Aorta (tissue), 5 donors: ENCODE results near the gene GPC5. TPM values are rescaled to one million over a fixed set of nuclear protein-coding genes. Genes with fewer than 3 reads are reported as not detected.

Experiments
- ATAC-seq: fragments of 200-7000 bp; cut with Tn5 transposase; one replicate; pipeline ENCODE4 v1.9.1; 2022; ENCODE audit warnings: moderate library complexity; ENCODE audit not compliant: low FRiP score
- DNase-seq, 2 donors: peaks; one replicate each; pipeline ENCODE4 v3.0.0-alpha.2; 2020
- H3K27ac ChIP-seq, 2 donors: one replicate each; pipeline ENCODE4 v1.5.1; 2013; ENCODE audit warnings: low read length in 2 of 2, mild to moderate bottlenecking in 2 of 2, moderate library complexity in 2 of 2, control low read depth in 1 of 2, inconsistent platforms in 1 of 2, low read depth in 1 of 2
- H3K27me3 ChIP-seq, 2 donors: one replicate each; pipeline ENCODE4 v1.6.1; 2013; ENCODE audit warnings: control low read depth in 1 of 2, low read length in 1 of 2, mild to moderate bottlenecking in 1 of 2, moderate library complexity in 1 of 2; ENCODE audit not compliant: insufficient read depth in 2 of 2, control insufficient read depth in 1 of 2
- H3K36me3 ChIP-seq, 2 donors: one replicate each; pipeline ENCODE4 v1.6.1; 2013; ENCODE audit warnings: control low read depth in 1 of 2, low read length in 1 of 2, mild to moderate bottlenecking in 1 of 2; ENCODE audit not compliant: insufficient read depth in 2 of 2, control insufficient read depth in 1 of 2
- H3K4me1 ChIP-seq, 2 donors: one replicate each; pipeline ENCODE4 v1.6.1; 2013; ENCODE audit warnings: low read length in 2 of 2, control low read depth in 1 of 2, mild to moderate bottlenecking in 1 of 2, moderate library complexity in 1 of 2; ENCODE audit not compliant: insufficient read depth in 2 of 2, control insufficient read depth in 1 of 2
- H3K4me3 ChIP-seq, 2 donors: one replicate each; pipeline ENCODE4 v1.5.1; 2013; ENCODE audit warnings: low read length in 2 of 2, control low read depth in 1 of 2, mild to moderate bottlenecking in 1 of 2
- H3K9me3 ChIP-seq: one replicate; pipeline ENCODE4 v1.6.1; 2013; ENCODE audit warnings: mild to moderate bottlenecking, low read length; ENCODE audit not compliant: control insufficient read depth
- WGBS, 2 donors: extraction: QIAGEN DNeasy Blood & Tissue Kit; methylation state at CpG; one replicate each; pipeline ENCODE4 v1.1.7; 2013; 5-methylcytosine and 5-hydroxymethylcytosine counted together
- intact Hi-C, 2 donors: fragments of 100-400 bp; cut with DNase I; formaldehyde crosslinking; loops; one replicate each; pipeline versions ENCODE4 v1.14.2 to v1.15.0; 2022
- polyA plus RNA-seq, 2 donors: library from polyadenylated mRNA; stranded (reverse); fragments of 200-250 nt; gene quantifications; one replicate each; pipeline ENCODE4 v1.2.3, GENCODE V29; 2013
- total RNA-seq, 2 donors: library from RNA; stranded (reverse); fragmentation: NEBNext Ultra II Directional; extraction: Animal tissue kit (Norgen Biotek cat#: 25700); gene quantifications; one replicate each; pipeline ENCODE4 v1.2.1, GENCODE V29; 2021
- donor health status: healthy with polysubstance abuse.
- donor health status: Bipolar disorder and iron deficiency.
- donor health status: DM: no; HTN: no; CAD: no.
- donor health status: DM: no; HTN: no; CAD: no.
- donor health status: DM: yes; HTN: yes; CAD: no.

The GPC5 gene
- total and polyA plus RNA-seq, 4 donors: 0.97 to 1.5 TPM; not detected in 2

DNA sequence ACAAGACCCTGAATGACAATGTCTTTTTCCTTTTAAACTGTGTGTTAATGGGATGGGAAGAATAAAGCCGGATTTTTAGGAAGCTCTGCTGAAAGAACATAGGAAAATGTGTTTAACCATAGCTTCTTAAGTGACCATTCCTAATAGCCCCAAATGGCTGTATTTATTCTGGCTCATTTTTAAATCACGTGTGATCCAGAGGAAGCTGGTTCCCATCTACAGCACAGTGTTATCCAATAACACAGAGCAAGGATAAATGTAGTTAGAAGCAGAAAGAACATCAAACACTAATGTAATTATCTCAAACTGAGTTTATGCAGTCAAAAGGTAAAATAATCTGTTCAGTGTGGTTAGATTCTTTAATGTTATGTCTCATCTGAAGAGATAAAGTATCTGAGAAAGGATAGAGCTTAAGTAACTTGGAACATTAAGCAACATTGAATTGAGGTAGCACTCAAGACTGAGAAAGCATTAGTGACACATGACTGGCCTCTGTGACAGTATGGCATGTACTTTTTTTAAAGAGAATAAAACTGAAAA is 853.3 kb downstream of the GPC5 start:
- DNase-seq: no peak
- intact Hi-C loops: no loop called here
- H3K27ac ChIP-seq: no peak overlapping the region
- H3K4me1 ChIP-seq: no peaks in the 10 kb centered on the region
- no peak overlapping the region for H3K4me3 ChIP-seq
- no peak for ATAC-seq
- no peaks in the 10 kb centered on the region for H3K36me3 ChIP-seq
- 33 to 34% methylated on average over 2 of the region's 2 CpGs for WGBS, 2 donors
- no peaks in the 10 kb centered on the region for H3K27me3 ChIP-seq
- H3K9me3 ChIP-seq: no peaks in the 10 kb centered on the region

DNA sequence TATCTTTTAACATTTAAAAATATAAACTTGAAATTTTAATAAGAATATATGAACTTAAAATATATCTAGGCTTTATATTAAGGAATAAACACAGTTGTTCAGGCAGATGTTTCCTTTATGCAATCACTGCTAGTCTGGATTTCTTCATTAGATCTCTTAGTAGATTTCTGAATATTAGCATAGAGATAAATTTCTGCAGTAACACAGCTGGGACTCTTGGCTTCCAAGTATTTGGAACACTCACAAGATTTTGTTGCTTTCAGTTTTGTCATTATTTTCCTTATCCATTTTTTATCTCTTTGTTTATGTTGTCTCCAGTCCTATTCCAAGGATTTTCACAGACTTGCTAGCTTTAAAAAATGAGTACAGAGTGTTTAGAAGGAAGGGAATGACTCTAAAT is 857.1 kb downstream of the GPC5 start:
- Histone ChIP-seq H3K9me3 (no peaks in the 10 kb centered on the region), H3K27me3 (no peaks in the 10 kb centered on the region), H3K4me1 (no peaks in the 10 kb centered on the region), H3K4me3 (no peak overlapping the region), H3K27ac (no peak overlapping the region), H3K36me3 (no peaks in the 10 kb centered on the region)
- DNase-seq (no peak), ATAC-seq (no peak)
- intact Hi-C loops: no loop called here

DNA sequence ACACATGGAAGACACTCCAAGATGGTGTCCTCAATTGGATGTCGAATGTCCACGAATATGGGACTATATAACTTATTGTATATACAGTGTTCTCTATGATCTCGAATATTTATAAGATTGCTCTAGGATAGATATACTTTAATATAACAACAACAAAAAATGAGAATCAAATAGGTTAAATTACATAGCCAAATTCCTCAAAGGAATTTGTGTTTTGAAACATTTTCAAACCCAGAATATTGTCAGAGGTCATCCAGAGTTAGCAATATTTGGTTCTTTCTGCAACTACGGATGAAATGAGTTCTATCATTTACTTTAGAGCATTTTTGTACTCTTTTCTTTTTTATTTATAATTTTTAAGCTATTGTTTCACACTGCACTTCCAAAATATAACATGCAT is 857.8 kb downstream of the GPC5 start:
- WGBS, 2 donors: 86 to 88% methylated on average over 4 of the region's 4 CpGs
- no peak for DNase-seq
- Histone ChIP-seq H3K4me3 (no peak overlapping the region), H3K4me1 (no peaks in the 10 kb centered on the region), H3K9me3 (no peaks in the 10 kb centered on the region), H3K27ac (no peak overlapping the region), H3K36me3 (no peaks in the 10 kb centered on the region), H3K27me3 (no peaks in the 10 kb centered on the region)
- no peak for ATAC-seq
- intact Hi-C loops: no loop called here

DNA sequence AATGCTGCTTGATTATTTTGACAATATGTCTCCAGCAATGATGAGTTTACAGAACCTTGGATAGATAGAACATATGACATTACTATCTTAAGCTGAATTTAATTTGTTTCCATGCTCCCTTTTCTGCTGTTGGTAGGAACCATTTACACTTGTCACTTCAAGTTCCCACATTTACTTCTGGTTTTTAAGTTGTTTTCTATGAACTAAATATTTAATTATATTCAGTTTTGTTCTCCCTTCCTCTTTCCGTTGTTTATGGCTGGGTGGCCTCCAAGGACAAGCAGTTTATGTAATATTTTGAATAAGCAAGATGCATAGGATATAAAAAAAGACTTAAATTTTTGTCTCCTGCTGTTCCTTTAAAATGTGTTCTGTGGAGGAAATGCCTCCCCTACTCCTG is 860.6 kb downstream of the GPC5 start:
- ATAC-seq: no peak
- no peaks in the 10 kb centered on the region for H3K36me3 ChIP-seq
- intact Hi-C loops: no loop called here
- WGBS, 2 donors: 68 to 83% methylated on average over 1 of the region's 1 CpG
- no peaks in the 10 kb centered on the region for H3K9me3 ChIP-seq
- DNase-seq: no peak
- H3K4me1 ChIP-seq: no peaks in the 10 kb centered on the region
- no peak overlapping the region for H3K4me3 ChIP-seq
- no peaks in the 10 kb centered on the region for H3K27me3 ChIP-seq
- no peak overlapping the region for H3K27ac ChIP-seq

DNA sequence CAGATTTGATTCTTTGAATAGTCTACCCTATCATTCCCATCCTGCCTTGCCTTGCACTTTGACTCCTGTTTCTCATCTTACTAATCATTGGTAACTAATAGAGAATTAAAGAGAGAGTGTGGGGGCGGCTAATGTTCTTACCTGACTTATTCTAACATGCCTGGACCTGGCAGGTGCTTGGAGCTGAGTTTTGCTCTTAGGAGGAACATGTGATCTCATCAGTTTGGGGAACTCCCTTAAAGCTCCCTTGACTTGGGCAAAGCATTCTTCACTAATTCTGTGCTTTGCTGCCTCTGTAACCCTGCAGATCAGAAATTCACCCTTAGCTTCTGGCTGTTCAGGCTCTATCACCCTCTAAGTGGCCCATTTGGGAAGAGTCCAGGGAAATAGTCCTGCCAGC is 861.1 kb downstream of the GPC5 start:
- H3K4me3 ChIP-seq: no peak overlapping the region
- no peaks in the 10 kb centered on the region for H3K9me3 ChIP-seq
- intact Hi-C loops: no loop called here
- ATAC-seq: no peak
- no peaks in the 10 kb centered on the region for H3K4me1 ChIP-seq
- 81 to 86% methylated on average over 1 of the region's 1 CpG for WGBS, 2 donors
- no peak for DNase-seq
- H3K36me3 ChIP-seq: no peaks in the 10 kb centered on the region
- no peaks in the 10 kb centered on the region for H3K27me3 ChIP-seq
- no peak overlapping the region for H3K27ac ChIP-seq

DNA sequence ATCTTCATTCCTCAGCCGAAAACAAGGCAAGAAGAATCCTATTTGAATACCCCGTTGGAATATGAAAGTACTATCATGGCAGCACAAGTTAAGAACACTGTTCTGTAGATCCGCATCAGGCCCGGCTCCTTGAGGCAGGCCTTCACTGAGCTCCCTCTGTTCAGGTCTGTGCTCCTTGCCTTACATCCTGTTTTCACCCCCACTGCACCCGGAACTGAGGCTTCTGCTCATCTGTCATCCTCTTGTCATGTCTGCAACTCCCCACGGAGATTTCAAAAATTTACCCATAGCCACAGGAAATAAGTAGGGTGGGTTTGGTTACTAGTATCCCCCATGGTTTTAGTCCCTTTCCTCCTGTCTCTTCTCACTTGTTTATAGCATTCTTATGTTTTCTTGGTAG is 861.9 kb downstream of the GPC5 start:
- H3K4me1 ChIP-seq: no peaks in the 10 kb centered on the region
- DNase-seq (no peak), ATAC-seq (no peak)
- H3K27me3 ChIP-seq: no peaks in the 10 kb centered on the region
- no peak overlapping the region for H3K4me3 ChIP-seq
- 64 to 71% methylated on average over 6 of the region's 6 CpGs for WGBS, 2 donors
- H3K9me3 ChIP-seq: no peaks in the 10 kb centered on the region
- intact Hi-C loops: no loop called here
- no peak overlapping the region for H3K27ac ChIP-seq
- no peaks in the 10 kb centered on the region for H3K36me3 ChIP-seq

DNA sequence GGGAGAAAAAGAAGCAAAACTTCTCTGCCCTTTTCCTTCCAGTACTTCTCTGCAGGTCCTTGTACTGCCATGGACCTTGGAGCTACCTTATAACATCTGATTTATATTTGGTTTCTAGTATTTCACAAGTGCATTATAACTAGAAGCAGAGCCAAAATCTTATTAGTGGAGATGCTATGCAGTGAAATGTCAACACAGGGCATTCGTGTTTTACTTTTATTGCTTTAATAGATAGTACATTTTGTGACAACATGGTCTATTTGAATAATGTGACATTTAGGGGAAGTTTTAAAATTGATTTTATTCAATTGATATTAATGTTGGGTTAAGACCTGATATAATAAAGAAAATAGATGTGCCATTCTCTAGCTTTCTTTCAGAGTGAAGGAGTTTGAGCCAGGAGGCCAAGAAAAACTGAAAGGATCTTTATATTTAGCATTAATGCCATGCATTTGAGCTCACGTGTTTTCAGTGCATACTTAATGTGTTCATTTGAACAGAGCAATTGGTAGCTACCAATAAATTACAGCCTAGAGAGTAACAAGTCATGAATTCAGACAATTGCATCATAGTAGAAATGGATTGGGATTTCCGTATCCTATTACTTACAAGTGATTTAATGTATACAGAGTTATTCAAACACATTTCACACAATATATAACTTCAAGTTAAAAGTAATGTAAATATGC is 863.8 kb downstream of the GPC5 start:
- Histone ChIP-seq H3K4me3 (no peak overlapping the region), H3K27ac (no peak overlapping the region), H3K36me3 (no peaks in the 10 kb centered on the region), H3K27me3 (no peaks in the 10 kb centered on the region), H3K4me1 (no peaks in the 10 kb centered on the region), H3K9me3 (no peaks in the 10 kb centered on the region)
- 38 to 50% methylated on average over 3 of the region's 3 CpGs for WGBS, 2 donors
- ATAC-seq: no peak
- intact Hi-C loops: no loop called here
- no peak for DNase-seq

DNA sequence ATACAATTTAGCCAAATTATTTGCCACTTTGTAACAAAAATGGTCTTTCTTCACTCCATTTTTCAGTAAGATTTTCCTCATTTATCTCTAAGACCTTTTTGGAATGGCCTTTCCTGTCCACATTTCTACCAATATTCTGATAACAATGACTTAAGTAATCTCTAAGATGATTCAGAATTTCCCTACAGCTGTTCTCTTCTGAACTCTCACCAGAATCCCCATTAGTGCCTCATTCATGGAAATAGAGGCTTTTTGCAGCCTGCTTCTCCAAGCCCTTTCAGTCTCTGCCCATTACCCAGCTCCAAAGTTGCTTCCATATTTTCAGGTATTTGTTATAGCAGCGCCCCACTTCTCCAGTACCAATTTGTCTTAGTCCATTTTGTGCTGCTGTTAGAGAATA is 867.0 kb downstream of the GPC5 start:
- WGBS, 2 donors: 89 to 95% methylated on average over 1 of the region's 1 CpG
- no peaks in the 10 kb centered on the region for H3K36me3 ChIP-seq
- intact Hi-C loops: no loop called here
- no peak overlapping the region for H3K27ac ChIP-seq
- ATAC-seq (peak; percentile 62), DNase-seq (no peak)
- H3K4me1 ChIP-seq: no peaks in the 10 kb centered on the region
- H3K27me3 ChIP-seq: no peaks in the 10 kb centered on the region
- H3K9me3 ChIP-seq: no peaks in the 10 kb centered on the region
- no peak overlapping the region for H3K4me3 ChIP-seq

DNA sequence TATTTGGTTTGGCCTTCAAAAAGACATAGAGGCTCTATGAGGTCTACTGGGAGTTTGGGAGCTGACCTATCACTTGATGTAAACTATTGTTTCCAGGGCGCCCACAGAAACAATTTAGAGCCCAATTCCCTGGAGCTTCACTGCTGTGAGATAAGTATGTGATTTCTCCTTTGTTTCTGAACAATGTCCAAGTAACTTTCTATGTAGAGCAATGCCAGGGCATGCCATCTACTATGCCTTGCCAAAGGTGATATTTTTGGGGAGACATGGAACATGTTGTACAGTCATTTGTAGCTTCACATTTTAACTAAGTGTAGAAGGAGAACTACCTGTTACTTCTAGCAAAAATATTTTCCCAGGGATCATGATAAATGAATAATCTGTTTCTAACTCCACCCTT is 872.6 kb downstream of the GPC5 start:
- Histone ChIP-seq H3K27ac (no peak overlapping the region), H3K4me1 (no peaks in the 10 kb centered on the region), H3K4me3 (no peak overlapping the region), H3K36me3 (no peaks in the 10 kb centered on the region), H3K9me3 (no peaks in the 10 kb centered on the region), H3K27me3 (no peaks in the 10 kb centered on the region)
- intact Hi-C loops: no loop called here
- DNase-seq (no peak), ATAC-seq (no peak)
- 30 to 53% methylated on average over 1 of the region's 1 CpG for whole genome bisulfite sequencing, 2 donors
